Osteoblast (primary cell): Measurements from ENCODE around the gene ADCK1. TPM values are rescaled to one million over a fixed set of nuclear protein-coding genes. Genes with fewer than 3 reads are reported as not detected.

Source experiments
- DNase-seq: peaks from one replicate; pipeline ENCODE4 v3.0.0; 2011; ENCODE audit warnings: low spot score, mixed read lengths; ENCODE audit not compliant: insufficient read length; ENCODE audit errors: missing footprints
- H2AFZ ChIP-seq: 2 replicates; pipeline ENCODE4 v1.6.0; 2011; ENCODE audit warnings: mild to moderate bottlenecking, low read length
- H3K27ac ChIP-seq: 2 replicates; pipeline ENCODE4 v1.5.1; 2011; ENCODE audit warnings: mild to moderate bottlenecking, low read depth, low read length, moderate library complexity
- H3K27me3 ChIP-seq: 2 replicates; pipeline ENCODE4 v1.6.0; 2012; ENCODE audit warnings: mild to moderate bottlenecking, control low read depth, inconsistent platforms, low read length, moderate library complexity; ENCODE audit not compliant: insufficient read depth
- H3K36me3 ChIP-seq: 2 replicates; pipeline ENCODE4 v1.5.1; 2011; ENCODE audit warnings: mild to moderate bottlenecking, low read length, control low read depth, moderate library complexity; ENCODE audit not compliant: insufficient read depth
- H3K4me1 ChIP-seq: 2 replicates; pipeline ENCODE4 v1.5.1; 2011; ENCODE audit warnings: mild to moderate bottlenecking, low read length, control low read depth, moderate library complexity; ENCODE audit not compliant: insufficient read depth
- H3K4me2 ChIP-seq: 2 replicates; pipeline ENCODE4 v1.6.0; 2011; ENCODE audit warnings: mild to moderate bottlenecking, low read length; ENCODE audit not compliant: insufficient read depth
- H3K4me3 ChIP-seq: fragments of 200-600 bp; sonication (generic); 3 replicates; pipeline ENCODE4 v1.5.1; 2012; ENCODE audit warnings: mild to moderate bottlenecking, low read length, inconsistent platforms; ENCODE audit not compliant: insufficient read depth
- H3K79me2 ChIP-seq: 2 replicates; pipeline ENCODE4 v1.6.0; 2012; ENCODE audit warnings: mild to moderate bottlenecking, low read length, control low read depth, inconsistent platforms; ENCODE audit not compliant: insufficient read depth
- H3K9me3 ChIP-seq: 2 replicates; pipeline ENCODE4 v1.5.1; 2011; ENCODE audit warnings: low read depth, low read length, control low read depth
- H4K20me1 ChIP-seq: 2 replicates; pipeline ENCODE4 v1.6.0; 2012; ENCODE audit warnings: mild to moderate bottlenecking, low read length, control low read depth; ENCODE audit not compliant: insufficient read depth
- total RNA-seq: library from RNA; depleted of rRNA; stranded (reverse); fragments of >200 nt; gene quantifications from 2 replicates; pipeline ENCODE4 v1.2.3, GENCODE V29; 2012
- TF ChIP-seq, protein P1 (sequence below): IDR thresholded peaks from 2 replicates; pipeline ENCODE4 v1.5.1; 2011; ENCODE audit warnings: mild to moderate bottlenecking, low read depth, low read length, moderate library complexity; ENCODE audit errors: extremely low read depth

The ADCK1 gene
- total RNA-seq, 1 donor, result 9.0 TPM

DNA sequence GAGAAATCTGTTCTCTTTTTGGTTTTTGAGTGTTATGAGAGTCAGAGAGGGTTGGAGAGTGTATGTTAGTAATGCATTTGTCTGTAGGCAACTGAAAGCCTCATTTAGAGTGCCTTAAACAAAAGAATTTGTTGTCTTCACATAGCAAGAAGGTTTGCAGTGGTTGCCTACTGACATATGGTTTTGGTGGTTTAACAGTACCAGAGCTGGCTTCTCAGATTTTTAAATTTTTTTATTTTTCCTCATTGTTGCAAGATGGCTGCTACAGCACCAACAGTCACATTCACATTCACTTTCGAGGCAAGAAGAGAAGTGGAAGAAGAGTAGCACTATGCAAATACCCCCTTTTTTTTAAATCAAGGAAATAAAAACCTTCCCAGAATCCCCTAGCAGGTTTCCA lies 106.5 kb downstream of the ADCK1 start:
- Histone ChIP-seq H3K4me2 (no peak overlapping the region), H3K27ac (no peak overlapping the region), H3K36me3 (no peaks in the 10 kb centered on the region), H2AFZ (no peak overlapping the region), H3K4me3 (no peak overlapping the region), H3K4me1 (no peaks in the 10 kb centered on the region), H4K20me1 (no peaks in the 10 kb centered on the region), H3K79me2 (no peaks in the 10 kb centered on the region), H3K27me3 (no peaks in the 10 kb centered on the region), H3K9me3 (no peaks in the 10 kb centered on the region)
- DNase-seq, result no peak
- TF ChIP-seq, protein P1, sequence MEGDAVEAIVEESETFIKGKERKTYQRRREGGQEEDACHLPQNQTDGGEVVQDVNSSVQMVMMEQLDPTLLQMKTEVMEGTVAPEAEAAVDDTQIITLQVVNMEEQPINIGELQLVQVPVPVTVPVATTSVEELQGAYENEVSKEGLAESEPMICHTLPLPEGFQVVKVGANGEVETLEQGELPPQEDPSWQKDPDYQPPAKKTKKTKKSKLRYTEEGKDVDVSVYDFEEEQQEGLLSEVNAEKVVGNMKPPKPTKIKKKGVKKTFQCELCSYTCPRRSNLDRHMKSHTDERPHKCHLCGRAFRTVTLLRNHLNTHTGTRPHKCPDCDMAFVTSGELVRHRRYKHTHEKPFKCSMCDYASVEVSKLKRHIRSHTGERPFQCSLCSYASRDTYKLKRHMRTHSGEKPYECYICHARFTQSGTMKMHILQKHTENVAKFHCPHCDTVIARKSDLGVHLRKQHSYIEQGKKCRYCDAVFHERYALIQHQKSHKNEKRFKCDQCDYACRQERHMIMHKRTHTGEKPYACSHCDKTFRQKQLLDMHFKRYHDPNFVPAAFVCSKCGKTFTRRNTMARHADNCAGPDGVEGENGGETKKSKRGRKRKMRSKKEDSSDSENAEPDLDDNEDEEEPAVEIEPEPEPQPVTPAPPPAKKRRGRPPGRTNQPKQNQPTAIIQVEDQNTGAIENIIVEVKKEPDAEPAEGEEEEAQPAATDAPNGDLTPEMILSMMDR, result no peak

DNA sequence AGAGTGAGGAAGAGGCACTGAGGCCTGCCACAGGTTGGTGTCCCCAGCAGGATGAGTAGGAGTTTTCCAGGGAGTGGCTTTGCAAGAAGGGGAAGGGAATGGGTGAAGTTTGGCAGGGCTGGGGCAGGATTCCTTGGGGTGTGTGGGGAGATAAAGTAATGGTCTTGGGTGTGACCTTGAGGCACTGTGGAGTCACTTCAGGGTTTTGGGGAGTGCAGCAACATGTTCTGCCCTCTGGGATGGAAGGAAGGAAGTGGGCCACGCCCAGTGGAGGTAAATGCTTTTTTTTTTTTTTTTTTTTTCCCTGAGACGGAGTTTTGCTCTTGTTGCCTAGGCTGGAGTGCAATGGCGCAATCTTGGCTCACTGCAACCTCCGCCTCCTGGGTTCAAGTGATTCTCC lies 108.9 kb downstream of the ADCK1 start:
- Histone ChIP-seq H3K9me3 (no peaks in the 10 kb centered on the region), H4K20me1 (no peaks in the 10 kb centered on the region), H2AFZ (no peak overlapping the region), H3K36me3 (no peaks in the 10 kb centered on the region), H3K4me1 (no peaks in the 10 kb centered on the region), H3K79me2 (no peaks in the 10 kb centered on the region), H3K27me3 (no peaks in the 10 kb centered on the region), H3K4me2 (no peak overlapping the region), H3K27ac (no peak overlapping the region), H3K4me3 (no peak overlapping the region)
- DNase-seq, result no peak
- TF ChIP-seq, protein P1, result no peak

DNA sequence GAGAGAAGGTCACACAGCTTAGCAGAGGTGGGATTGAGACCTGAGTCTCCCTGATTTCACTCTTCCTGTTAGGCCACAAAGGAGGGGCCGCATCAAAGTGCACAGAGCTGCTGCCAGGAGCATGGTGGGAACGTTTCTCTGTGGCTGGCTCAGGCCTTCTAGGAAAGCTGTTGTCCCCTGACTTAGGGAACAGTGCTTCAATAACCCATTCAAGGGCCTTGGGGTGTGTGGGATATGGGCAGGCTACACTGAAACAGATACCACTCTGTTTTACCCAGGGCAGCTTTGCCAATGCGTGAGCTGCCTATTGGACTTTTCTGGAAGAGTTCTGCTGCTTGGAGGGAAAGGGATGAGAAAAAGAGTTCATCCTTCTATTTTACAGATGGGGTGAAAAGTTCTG lies 110.0 kb downstream of the ADCK1 start:
- Histone ChIP-seq H3K4me2 (no peak overlapping the region), H3K36me3 (no peaks in the 10 kb centered on the region), H3K27ac (no peak overlapping the region), H3K4me3 (no peak overlapping the region), H3K9me3 (no peaks in the 10 kb centered on the region), H3K27me3 (no peaks in the 10 kb centered on the region), H2AFZ (no peak overlapping the region), H4K20me1 (no peaks in the 10 kb centered on the region), H3K4me1 (no peaks in the 10 kb centered on the region), H3K79me2 (no peaks in the 10 kb centered on the region)
- TF ChIP-seq, protein P1, result no peak
- DNase-seq, result no peak

DNA sequence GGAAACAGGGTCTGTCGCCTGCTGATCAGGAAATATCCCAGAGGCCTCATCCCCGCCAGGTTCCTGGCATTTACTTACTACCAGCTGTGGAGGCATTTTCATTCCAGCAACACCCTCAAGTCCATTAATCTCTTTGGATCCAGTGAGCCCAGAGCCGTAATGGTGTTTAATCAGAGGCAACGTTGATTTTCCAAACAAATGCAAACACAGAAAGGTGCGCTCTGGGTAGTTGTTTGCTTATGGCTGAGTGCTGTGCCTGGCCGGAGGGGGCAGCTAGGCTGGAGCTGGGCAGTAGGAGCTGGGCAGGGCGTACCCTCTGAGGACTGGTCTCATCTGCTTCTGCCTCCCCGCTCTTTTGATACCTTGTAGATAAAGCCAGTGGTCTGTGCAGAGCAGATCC lies 110.6 kb downstream of the ADCK1 start:
- no peak for DNase-seq
- Histone ChIP-seq H3K27me3 (no peaks in the 10 kb centered on the region), H3K79me2 (no peaks in the 10 kb centered on the region), H3K4me1 (no peaks in the 10 kb centered on the region), H3K9me3 (no peaks in the 10 kb centered on the region), H3K27ac (no peak overlapping the region), H3K36me3 (no peaks in the 10 kb centered on the region), H2AFZ (no peak overlapping the region), H3K4me2 (no peak overlapping the region), H3K4me3 (no peak overlapping the region), H4K20me1 (no peaks in the 10 kb centered on the region)
- TF ChIP-seq, protein P1, result no peak
